ENCODE measurements around the gene PBXIP1. TPM values are rescaled to one million over a fixed set of nuclear protein-coding genes. Genes with fewer than 3 reads are reported as not detected.

PBXIP1 gene
- total RNA-seq, 1 experiment from 2014 or later, result 21.6 TPM

- Histone ChIP-seq H2AK5ac (ENCODE audit: insufficient read length, low read length) (no peak overlapping the region), H3K23me2 (ENCODE audit: insufficient read length, low read depth, low read length, poor library complexity, severe bottlenecking) (peaks cover 25% of the 10 kb centered on the region), H4K8ac (replicated peaks; ENCODE audit: insufficient read length, low read depth, low read length) (no peak overlapping the region), H2BK5ac (ENCODE audit: insufficient read length, low read length) (no peak overlapping the region), H3K9me3 (ENCODE audit: control insufficient read depth, low read depth, low read length) (no peaks in the 10 kb centered on the region), H3T11ph (ENCODE audit: low read length) (no peak overlapping the region), H4K20me1 (ENCODE audit: control insufficient read depth, insufficient read depth, insufficient read length) (peaks cover 2% of the 10 kb centered on the region), H2BK20ac (ENCODE audit: low read depth, low read length, poor library complexity, severe bottlenecking) (no peak overlapping the region), H2AFZ (ENCODE audit: low read length) (no peak overlapping the region), H2BK15ac (ENCODE audit: low read depth, low read length) (no peak overlapping the region), H3K14ac (ENCODE audit: insufficient read depth, low read length) (no peak overlapping the region), H3K4me1 (ENCODE audit: insufficient read depth, low read length) (peaks cover 4% of the 10 kb centered on the region; the same call in 1 of the 2 replicates), H3K56ac (ENCODE audit: insufficient read length, low read depth, low read length) (no peak overlapping the region), H4K91ac (ENCODE audit: insufficient read length, low read depth, low read length) (no peak overlapping the region), H3K23ac (ENCODE audit: insufficient read length, low read depth, low read length) (no peak overlapping the region), H3K9ac (ENCODE audit: extremely low read depth, insufficient read length, low read length) (no peak overlapping the region), H3K4ac (ENCODE audit: low read depth, low read length) (no peak overlapping the region), H3K79me1 (ENCODE audit: insufficient read depth, low read depth, low read length, poor library complexity, severe bottlenecking) (peaks cover 7% of the 10 kb centered on the region), H3K4me2 (ENCODE audit: insufficient read depth, insufficient read length, low read length) (no peak overlapping the region), H3K79me2 (ENCODE audit: insufficient read depth, low read length) (peaks cover 10% of the 10 kb centered on the region; the same call in 1 of the 2 replicates), H4K5ac (ENCODE audit: insufficient read length, low read depth, low read length) (no peak overlapping the region), H2BK12ac (ENCODE audit: insufficient read length, low read depth, low read length) (no peak overlapping the region), H3K18ac (ENCODE audit: insufficient read length, low read depth, low read length) (no peak overlapping the region), H2BK120ac (ENCODE audit: low read depth, low read length, poor library complexity, severe bottlenecking) (no peak overlapping the region), H3K27ac (ENCODE audit: insufficient read length, low read depth, low read length) (no peak overlapping the region), H3K27me3 (ENCODE audit: insufficient read depth, low read length) (no peaks in the 10 kb centered on the region)
- Mint-ChIP-seq H3K36me3 (ENCODE audit: insufficient read depth in 1 of 3, low read depth in 3 of 3) (peaks cover 42 to 68% (median 55%) of the 10 kb centered on the region in 3 experiments), H3K4me3 (no peak overlapping the region), H3K27me3 (ENCODE audit: low read depth) (no peaks in the 10 kb centered on the region), H3K9me3 (no peaks in the 10 kb centered on the region), H3K27ac (no peak overlapping the region; a peak in 1 of 7 replicates), H3K4me1 (peaks cover 48% of the 10 kb centered on the region in 2 experiments)
- WGBS (ENCODE audit: extremely low coverage, insufficient read length, low lambda C conversion rate), result no CpG with 5 or more reads among the region's 5 CpGs
- DNase-seq, result no peak
- no peak for TF ChIP-seq CTCF (conservative IDR thresholded peaks at IDR 0.05)
These were observed 11.5 kb upstream of the PBXIP1 start for GRCh38 chr1:154967331-154967950.

Data from H9 (cell line).